Neural progenitor cell (in vitro differentiated cells): ENCODE measurements around the gene KLHL29.

Source experiments
- CTCF ChIP-seq: fragments of 200-600 bp; sonication (generic); IDR thresholded peaks from 2 replicates; pipeline ENCODE4 v1.5.1; 2017; ENCODE audit warnings: antibody characterized with exemption, mild to moderate bottlenecking
- EZH2 ChIP-seq: fragments of 200-600 bp; sonication (generic); IDR thresholded peaks from 2 replicates; pipeline ENCODE4 v1.6.1; 2017; ENCODE audit warnings: antibody characterized with exemption, mild to moderate bottlenecking, moderate library complexity

- no peak for TF ChIP-seq CTCF
- no peak for TF ChIP-seq EZH2
Observed at GRCh38 chr2:23592898-23593751, 208.1 kb downstream of the KLHL29 start.
